GM23338 (cell line): ENCODE results near the gene SNRNP27. TPM values are rescaled to one million over a fixed set of nuclear protein-coding genes. Genes with fewer than 3 reads are reported as not detected.

Experiments used
- ATAC-seq: fragments of 200-7000 bp; cut with Tn5 transposase; 3 replicates; pipeline ENCODE4 v1.9.1; 2020
- DNase-seq: peaks from one replicate; pipeline ENCODE4 v3.0.0-alpha.2; 2015; ENCODE audit warnings: low spot score
- H2AFZ ChIP-seq: fragments of 200-600 bp; sonication (generic); 2 replicates; pipeline ENCODE4 v1.8.0; 2016; ENCODE audit warnings: antibody characterized with exemption, mild to moderate bottlenecking, moderate library complexity
- H3F3A ChIP-seq: fragments of 200-600 bp; sonication (generic); replicated peaks from 2 replicates; pipeline ENCODE4 v1.8.0; 2017; ENCODE audit warnings: antibody characterized with exemption, mixed run types, low read depth
- H3K27ac ChIP-seq: fragments of 200-600 bp; sonication (generic); 2 replicates; pipeline ENCODE4 v1.6.1; 2016; ENCODE audit warnings: low read depth
- H3K27me3 ChIP-seq: fragments of 200-600 bp; sonication (generic); 2 replicates; pipeline ENCODE4 v1.8.0; 2016; ENCODE audit warnings: mild to moderate bottlenecking, mixed run types, moderate library complexity; ENCODE audit not compliant: insufficient read depth
- H3K36me3 ChIP-seq: fragments of 200-600 bp; sonication (generic); 2 replicates; pipeline ENCODE4 v1.8.0; 2016; ENCODE audit warnings: mild to moderate bottlenecking; ENCODE audit not compliant: insufficient read depth
- H3K4me1 ChIP-seq: fragments of 200-600 bp; sonication (generic); 2 replicates; pipeline ENCODE4 v1.8.0; 2016; ENCODE audit warnings: mild to moderate bottlenecking, moderate library complexity; ENCODE audit not compliant: insufficient read depth
- H3K4me2 ChIP-seq: fragments of 200-600 bp; sonication (generic); 2 replicates; pipeline ENCODE4 v1.7.1; 2017; ENCODE audit warnings: mixed run types
- H3K4me3 ChIP-seq: fragments of 200-600 bp; sonication (generic); 2 replicates; pipeline ENCODE4 v1.6.1; 2016; ENCODE audit warnings: mixed run types
- H3K79me2 ChIP-seq: fragments of 200-600 bp; sonication (generic); replicated peaks from 2 replicates; pipeline ENCODE4 v1.8.0; 2017; ENCODE audit warnings: mild to moderate bottlenecking; ENCODE audit not compliant: insufficient read depth
- H3K9me2 ChIP-seq: fragments of 200-600 bp; sonication (generic); 2 replicates; pipeline ENCODE4 v1.8.0; 2017; ENCODE audit not compliant: insufficient read depth
- H4K20me1 ChIP-seq: fragments of 200-600 bp; sonication (generic); replicated peaks from 2 replicates; pipeline ENCODE4 v1.8.0; 2017; ENCODE audit warnings: mild to moderate bottlenecking; ENCODE audit not compliant: insufficient read depth
- H3K27ac Mint-ChIP-seq: 2 replicates; pipeline ENCODE4 v1.8.0; 2020; ENCODE audit warnings: inconsistent platforms, mild to moderate bottlenecking, moderate library complexity, mixed read lengths
- H3K27me3 Mint-ChIP-seq: 3 replicates; pipeline ENCODE4 v1.8.0; 2022; ENCODE audit warnings: low read depth, mild to moderate bottlenecking, moderate library complexity, mixed read lengths, inconsistent platforms; ENCODE audit not compliant: insufficient read depth, poor library complexity
- H3K36me3 Mint-ChIP-seq: 3 replicates; pipeline ENCODE4 v1.8.0; 2021; ENCODE audit warnings: low read depth, mild to moderate bottlenecking, inconsistent platforms, moderate library complexity, mixed read lengths
- H3K4me1 Mint-ChIP-seq: 3 replicates; pipeline ENCODE4 v1.8.0; 2020; ENCODE audit warnings: mild to moderate bottlenecking, inconsistent platforms, mixed read lengths
- H3K4me3 Mint-ChIP-seq: 3 replicates; pipeline ENCODE4 v1.8.0; 2021; ENCODE audit warnings: moderate library complexity, mild to moderate bottlenecking, inconsistent platforms, mixed read lengths
- H3K9me3 Mint-ChIP-seq: 3 replicates; pipeline ENCODE4 v1.8.0; 2020; ENCODE audit warnings: moderate library complexity, mild to moderate bottlenecking, inconsistent platforms, mixed read lengths
- CREB1 ChIP-seq: fragments of 250-450 bp; sonication (Bioruptor Pico); IDR thresholded peaks from 2 replicates; pipeline ENCODE4 v1.5.0; 2020; ENCODE audit warnings: low read depth, mild to moderate bottlenecking, moderate library complexity
- EZH2 ChIP-seq: fragments of 200-600 bp; sonication (generic); IDR thresholded peaks from one replicate; pipeline ENCODE4 v1.8.0; 2017; ENCODE audit warnings: antibody characterized with exemption, mild to moderate bottlenecking, low read depth; ENCODE audit not compliant: unreplicated experiment
- EZH2phosphoT487 ChIP-seq: fragments of 200-600 bp; sonication (generic); IDR thresholded peaks from one replicate; pipeline ENCODE4 v1.8.1; 2018; ENCODE audit warnings: antibody characterized with exemption; ENCODE audit not compliant: unreplicated experiment
- NANOG ChIP-seq: IDR thresholded peaks from 2 replicates; pipeline ENCODE4 v1.6.1; 2016; ENCODE audit warnings: antibody characterized with exemption, borderline replicate concordance
- POLR2AphosphoS5 ChIP-seq: IDR thresholded peaks from 2 replicates; pipeline ENCODE4 v1.6.1; 2016; ENCODE audit warnings: antibody characterized with exemption, low read depth
- STAT1 ChIP-seq: IDR thresholded peaks from one replicate; pipeline ENCODE4 v1.6.1; 2016; ENCODE audit warnings: antibody characterized with exemption; ENCODE audit not compliant: unreplicated experiment
- ZNF114 ChIP-seq: fragments of 250-450 bp; sonication (Bioruptor Pico); IDR thresholded peaks from 2 replicates; pipeline ENCODE4 v1.5.0; 2020; ENCODE audit warnings: mild to moderate bottlenecking, moderate library complexity
- ZNF331 ChIP-seq: fragments of 250-450 bp; sonication (Bioruptor Pico); IDR thresholded peaks from 2 replicates; pipeline ENCODE4 v1.5.0; 2020; ENCODE audit warnings: low read depth, mild to moderate bottlenecking, moderate library complexity
- polyA plus RNA-seq: library from polyadenylated mRNA; unstranded; fragments of >200 nt; fragmentation: Nextera tagmentation; extraction: Ambion mirVana; gene quantifications from 2 replicates; pipeline ENCODE4 v1.2.1, GENCODE V29; 2016
- total RNA-seq: library from RNA; depleted of rRNA; stranded (reverse); fragments of >200 nt; shearing (Covaris generic); gene quantifications from 2 replicates; pipeline ENCODE4 v1.2.3, GENCODE V29; 2014
- TF ChIP-seq, protein P1 (sequence below): IDR thresholded peaks from 2 replicates; pipeline ENCODE4 v1.6.1; 2016; ENCODE audit warnings: antibody characterized with exemption
- TF ChIP-seq, protein P2 (sequence below), 2 experiments: fragments of 200-600 bp in 1 of 2; sonication (generic) in 1 of 2; conservative IDR thresholded peaks; 2 replicates each; pipeline versions ENCODE4 v1.5.1 to v1.6.1; 2016 to 2017; ENCODE audit warnings: antibody characterized with exemption in 2 of 2, low read depth in 2 of 2, mild to moderate bottlenecking in 2 of 2, moderate library complexity in 1 of 2
- TF ChIP-seq, protein P3 (sequence below): fragments of 250-450 bp; sonication (Bioruptor Pico); IDR thresholded peaks from 2 replicates; pipeline ENCODE4 v1.5.0; 2020; ENCODE audit warnings: mild to moderate bottlenecking, moderate library complexity

The SNRNP27 gene
- total and polyA plus RNA-seq, 2 experiments from 2014 or later: 54.3 to 133 TPM

DNA sequence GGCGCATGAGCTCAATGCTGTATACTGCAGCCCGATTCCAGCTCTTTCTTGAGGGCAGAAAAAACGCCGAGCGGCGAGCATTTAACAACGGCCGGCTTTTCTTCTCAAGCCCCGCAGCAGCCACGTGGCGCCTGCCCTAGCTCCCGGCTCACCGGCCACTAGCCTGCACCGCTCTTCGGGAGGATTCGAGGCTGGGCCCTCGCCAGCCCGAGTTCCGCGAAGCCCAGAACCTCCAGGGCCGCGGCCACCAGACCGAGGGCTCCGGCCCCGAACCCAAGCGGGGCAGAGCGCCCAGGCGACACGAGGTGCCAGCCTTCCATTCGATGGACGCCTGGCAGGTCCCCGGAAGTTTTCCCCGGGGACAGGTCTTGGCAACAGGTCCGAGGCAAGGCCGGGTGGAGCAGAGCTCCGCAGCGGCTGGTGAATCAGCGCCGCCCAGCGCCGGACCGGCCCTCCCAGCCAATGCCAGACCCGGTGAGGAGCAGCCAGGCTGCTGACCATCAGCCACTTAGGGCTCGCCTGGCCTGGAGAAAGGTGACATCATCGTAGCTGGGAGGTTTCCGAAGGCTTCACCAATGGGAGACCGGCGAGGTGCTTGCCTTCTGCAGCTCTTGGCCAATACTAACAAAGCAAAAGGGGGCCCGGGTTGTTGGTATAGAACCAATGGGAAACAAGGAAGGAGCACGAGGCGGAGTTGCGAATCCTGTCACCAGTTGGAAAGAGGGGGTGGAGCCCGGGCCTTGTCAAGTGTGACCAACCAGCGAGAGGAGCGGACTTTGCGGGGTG is 20.6 kb downstream of the SNRNP27 start:
- Mint-ChIP-seq H3K9me3 (no peaks in the 10 kb centered on the region), H3K27ac (peak overlapping the region; percentile 98), H3K4me3 (peak overlapping the region; percentile 85), H3K4me1 (0 out of 3 replicates have a peak, but pooled peaks cover 6% of the 10 kb centered on the region), H3K36me3 (peaks cover 3% of the 10 kb centered on the region; the same call in 1 of the 3 replicates), H3K27me3 (peaks cover 6% of the 10 kb centered on the region)
- Histone ChIP-seq H3K27ac (peak overlapping the region; percentile 95), H4K20me1 (no peaks in the 10 kb centered on the region), H2AFZ (no peak overlapping the region), H3F3A (no peaks in the 10 kb centered on the region), H3K79me2 (no peaks in the 10 kb centered on the region), H3K4me3 (peak overlapping the region; percentile 68), H3K4me1 (no peaks in the 10 kb centered on the region), H3K36me3 (no peaks in the 10 kb centered on the region), H3K27me3 (no peaks in the 10 kb centered on the region), H3K4me2 (peak overlapping the region; percentile 88), H3K9me2 (no peaks in the 10 kb centered on the region)
- ATAC-seq (peak; percentile 89), DNase-seq (peak; percentile 100)
- TF ChIP-seq EZH2 (no peak), NANOG (no peak), STAT1 (no peak), ZNF331 (CRISPR knock-in tag) (no peak), POLR2AphosphoS5 (peak; percentile 93), EZH2phosphoT487 (no peak), ZNF114 (CRISPR knock-in tag) (no peak), CREB1 (CRISPR knock-in tag) (peak; percentile 80)
- TF ChIP-seq, protein P1, sequence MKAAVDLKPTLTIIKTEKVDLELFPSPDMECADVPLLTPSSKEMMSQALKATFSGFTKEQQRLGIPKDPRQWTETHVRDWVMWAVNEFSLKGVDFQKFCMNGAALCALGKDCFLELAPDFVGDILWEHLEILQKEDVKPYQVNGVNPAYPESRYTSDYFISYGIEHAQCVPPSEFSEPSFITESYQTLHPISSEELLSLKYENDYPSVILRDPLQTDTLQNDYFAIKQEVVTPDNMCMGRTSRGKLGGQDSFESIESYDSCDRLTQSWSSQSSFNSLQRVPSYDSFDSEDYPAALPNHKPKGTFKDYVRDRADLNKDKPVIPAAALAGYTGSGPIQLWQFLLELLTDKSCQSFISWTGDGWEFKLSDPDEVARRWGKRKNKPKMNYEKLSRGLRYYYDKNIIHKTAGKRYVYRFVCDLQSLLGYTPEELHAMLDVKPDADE: 0 out of 2 replicates have a peak, but pooled peaks have one; percentile 39
- TF ChIP-seq, protein P2, sequence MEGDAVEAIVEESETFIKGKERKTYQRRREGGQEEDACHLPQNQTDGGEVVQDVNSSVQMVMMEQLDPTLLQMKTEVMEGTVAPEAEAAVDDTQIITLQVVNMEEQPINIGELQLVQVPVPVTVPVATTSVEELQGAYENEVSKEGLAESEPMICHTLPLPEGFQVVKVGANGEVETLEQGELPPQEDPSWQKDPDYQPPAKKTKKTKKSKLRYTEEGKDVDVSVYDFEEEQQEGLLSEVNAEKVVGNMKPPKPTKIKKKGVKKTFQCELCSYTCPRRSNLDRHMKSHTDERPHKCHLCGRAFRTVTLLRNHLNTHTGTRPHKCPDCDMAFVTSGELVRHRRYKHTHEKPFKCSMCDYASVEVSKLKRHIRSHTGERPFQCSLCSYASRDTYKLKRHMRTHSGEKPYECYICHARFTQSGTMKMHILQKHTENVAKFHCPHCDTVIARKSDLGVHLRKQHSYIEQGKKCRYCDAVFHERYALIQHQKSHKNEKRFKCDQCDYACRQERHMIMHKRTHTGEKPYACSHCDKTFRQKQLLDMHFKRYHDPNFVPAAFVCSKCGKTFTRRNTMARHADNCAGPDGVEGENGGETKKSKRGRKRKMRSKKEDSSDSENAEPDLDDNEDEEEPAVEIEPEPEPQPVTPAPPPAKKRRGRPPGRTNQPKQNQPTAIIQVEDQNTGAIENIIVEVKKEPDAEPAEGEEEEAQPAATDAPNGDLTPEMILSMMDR (conservative IDR thresholded peaks at IDR 0.05; ENCODE audit: low read depth in 2 of 2): peak in 1 of 2 experiments; percentile 59; a peak in 2 of 4 replicates
- TF ChIP-seq, protein P3, sequence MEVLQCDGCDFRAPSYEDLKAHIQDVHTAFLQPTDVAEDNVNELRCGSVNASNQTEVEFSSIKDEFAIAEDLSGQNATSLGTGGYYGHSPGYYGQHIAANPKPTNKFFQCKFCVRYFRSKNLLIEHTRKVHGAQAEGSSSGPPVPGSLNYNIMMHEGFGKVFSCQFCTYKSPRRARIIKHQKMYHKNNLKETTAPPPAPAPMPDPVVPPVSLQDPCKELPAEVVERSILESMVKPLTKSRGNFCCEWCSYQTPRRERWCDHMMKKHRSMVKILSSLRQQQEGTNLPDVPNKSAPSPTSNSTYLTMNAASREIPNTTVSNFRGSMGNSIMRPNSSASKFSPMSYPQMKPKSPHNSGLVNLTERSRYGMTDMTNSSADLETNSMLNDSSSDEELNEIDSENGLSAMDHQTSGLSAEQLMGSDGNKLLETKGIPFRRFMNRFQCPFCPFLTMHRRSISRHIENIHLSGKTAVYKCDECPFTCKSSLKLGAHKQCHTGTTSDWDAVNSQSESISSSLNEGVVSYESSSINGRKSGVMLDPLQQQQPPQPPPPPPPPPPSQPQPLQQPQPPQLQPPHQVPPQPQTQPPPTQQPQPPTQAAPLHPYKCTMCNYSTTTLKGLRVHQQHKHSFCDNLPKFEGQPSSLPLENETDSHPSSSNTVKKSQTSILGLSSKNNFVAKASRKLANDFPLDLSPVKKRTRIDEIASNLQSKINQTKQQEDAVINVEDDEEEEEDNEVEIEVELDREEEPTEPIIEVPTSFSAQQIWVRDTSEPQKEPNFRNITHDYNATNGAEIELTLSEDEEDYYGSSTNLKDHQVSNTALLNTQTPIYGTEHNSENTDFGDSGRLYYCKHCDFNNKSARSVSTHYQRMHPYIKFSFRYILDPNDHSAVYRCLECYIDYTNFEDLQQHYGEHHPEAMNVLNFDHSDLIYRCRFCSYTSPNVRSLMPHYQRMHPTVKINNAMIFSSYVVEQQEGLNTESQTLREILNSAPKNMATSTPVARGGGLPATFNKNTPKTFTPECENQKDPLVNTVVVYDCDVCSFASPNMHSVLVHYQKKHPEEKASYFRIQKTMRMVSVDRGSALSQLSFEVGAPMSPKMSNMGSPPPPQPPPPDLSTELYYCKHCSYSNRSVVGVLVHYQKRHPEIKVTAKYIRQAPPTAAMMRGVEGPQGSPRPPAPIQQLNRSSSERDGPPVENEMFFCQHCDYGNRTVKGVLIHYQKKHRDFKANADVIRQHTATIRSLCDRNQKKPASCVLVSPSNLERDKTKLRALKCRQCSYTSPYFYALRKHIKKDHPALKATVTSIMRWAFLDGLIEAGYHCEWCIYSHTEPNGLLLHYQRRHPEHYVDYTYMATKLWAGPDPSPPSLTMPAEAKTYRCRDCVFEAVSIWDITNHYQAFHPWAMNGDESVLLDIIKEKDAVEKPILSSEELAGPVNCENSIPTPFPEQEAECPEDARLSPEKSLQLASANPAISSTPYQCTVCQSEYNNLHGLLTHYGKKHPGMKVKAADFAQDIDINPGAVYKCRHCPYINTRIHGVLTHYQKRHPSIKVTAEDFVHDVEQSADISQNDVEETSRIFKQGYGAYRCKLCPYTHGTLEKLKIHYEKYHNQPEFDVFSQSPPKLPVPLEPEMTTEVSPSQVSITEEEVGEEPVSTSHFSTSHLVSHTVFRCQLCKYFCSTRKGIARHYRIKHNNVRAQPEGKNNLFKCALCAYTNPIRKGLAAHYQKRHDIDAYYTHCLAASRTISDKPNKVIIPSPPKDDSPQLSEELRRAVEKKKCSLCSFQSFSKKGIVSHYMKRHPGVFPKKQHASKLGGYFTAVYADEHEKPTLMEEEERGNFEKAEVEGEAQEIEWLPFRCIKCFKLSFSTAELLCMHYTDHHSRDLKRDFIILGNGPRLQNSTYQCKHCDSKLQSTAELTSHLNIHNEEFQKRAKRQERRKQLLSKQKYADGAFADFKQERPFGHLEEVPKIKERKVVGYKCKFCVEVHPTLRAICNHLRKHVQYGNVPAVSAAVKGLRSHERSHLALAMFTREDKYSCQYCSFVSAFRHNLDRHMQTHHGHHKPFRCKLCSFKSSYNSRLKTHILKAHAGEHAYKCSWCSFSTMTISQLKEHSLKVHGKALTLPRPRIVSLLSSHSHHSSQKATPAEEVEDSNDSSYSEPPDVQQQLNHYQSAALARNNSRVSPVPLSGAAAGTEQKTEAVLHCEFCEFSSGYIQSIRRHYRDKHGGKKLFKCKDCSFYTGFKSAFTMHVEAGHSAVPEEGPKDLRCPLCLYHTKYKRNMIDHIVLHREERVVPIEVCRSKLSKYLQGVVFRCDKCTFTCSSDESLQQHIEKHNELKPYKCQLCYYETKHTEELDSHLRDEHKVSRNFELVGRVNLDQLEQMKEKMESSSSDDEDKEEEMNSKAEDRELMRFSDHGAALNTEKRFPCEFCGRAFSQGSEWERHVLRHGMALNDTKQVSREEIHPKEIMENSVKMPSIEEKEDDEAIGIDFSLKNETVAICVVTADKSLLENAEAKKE: no peak
